Gastrocnemius medialis (tissue), 4 donors: ENCODE measurements around the gene ABHD17A.

Experiments used
- POLR2A ChIP-seq, 2 donors: fragments of 450-650 bp; IDR thresholded peaks; one replicate each; pipeline ENCODE4 v1.6.1; 2017; ENCODE audit warnings: antibody characterized with exemption in 2 of 2, mild to moderate bottlenecking in 2 of 2, moderate library complexity in 2 of 2
- TF ChIP-seq, protein P1 (sequence below), 5 experiments: fragments of 450-650 bp in 3 of 5; fragments of 200-600 bp in 2 of 5; sonication (generic) in 2 of 5; IDR thresholded peaks in 4 of 5; conservative IDR thresholded peaks in 1 of 5; 1 replicate in 4 of 5; 2 replicates in 1 of 5; pipeline ENCODE4 v1.5.1; 2016 to 2019; ENCODE audit warnings: antibody characterized with exemption in 5 of 5, mild to moderate bottlenecking in 3 of 5, moderate library complexity in 3 of 5

DNA sequence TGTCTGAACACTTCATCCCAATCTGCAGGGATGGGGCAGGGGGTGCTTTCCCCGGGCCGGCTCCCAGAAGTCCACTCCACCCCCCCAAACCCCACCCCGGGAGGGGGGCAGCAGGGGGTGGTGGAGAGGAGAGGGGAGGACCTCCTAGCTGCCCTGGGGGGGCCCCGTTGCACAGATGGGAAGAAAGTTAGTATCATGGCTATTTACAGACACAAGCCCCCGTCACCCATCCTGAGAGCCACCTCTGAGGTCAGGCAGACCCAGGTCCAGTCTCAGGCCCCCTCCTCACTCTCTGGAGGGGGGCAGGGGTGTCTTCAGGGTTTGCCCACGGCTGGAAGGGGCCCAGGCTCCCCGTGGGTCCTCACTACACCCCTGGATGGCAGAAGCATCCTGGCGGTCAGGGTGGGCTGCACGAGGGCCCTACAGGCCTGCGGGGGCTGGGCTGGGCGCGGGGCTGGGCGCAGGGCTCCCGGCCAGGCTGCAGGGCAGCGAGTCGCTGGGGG lies 31.2 kb downstream of the ABHD17A start:
- TF ChIP-seq, protein P1, sequence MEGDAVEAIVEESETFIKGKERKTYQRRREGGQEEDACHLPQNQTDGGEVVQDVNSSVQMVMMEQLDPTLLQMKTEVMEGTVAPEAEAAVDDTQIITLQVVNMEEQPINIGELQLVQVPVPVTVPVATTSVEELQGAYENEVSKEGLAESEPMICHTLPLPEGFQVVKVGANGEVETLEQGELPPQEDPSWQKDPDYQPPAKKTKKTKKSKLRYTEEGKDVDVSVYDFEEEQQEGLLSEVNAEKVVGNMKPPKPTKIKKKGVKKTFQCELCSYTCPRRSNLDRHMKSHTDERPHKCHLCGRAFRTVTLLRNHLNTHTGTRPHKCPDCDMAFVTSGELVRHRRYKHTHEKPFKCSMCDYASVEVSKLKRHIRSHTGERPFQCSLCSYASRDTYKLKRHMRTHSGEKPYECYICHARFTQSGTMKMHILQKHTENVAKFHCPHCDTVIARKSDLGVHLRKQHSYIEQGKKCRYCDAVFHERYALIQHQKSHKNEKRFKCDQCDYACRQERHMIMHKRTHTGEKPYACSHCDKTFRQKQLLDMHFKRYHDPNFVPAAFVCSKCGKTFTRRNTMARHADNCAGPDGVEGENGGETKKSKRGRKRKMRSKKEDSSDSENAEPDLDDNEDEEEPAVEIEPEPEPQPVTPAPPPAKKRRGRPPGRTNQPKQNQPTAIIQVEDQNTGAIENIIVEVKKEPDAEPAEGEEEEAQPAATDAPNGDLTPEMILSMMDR (IDR thresholded peaks at IDR 0.05 in 4 of 5, conservative IDR thresholded peaks at IDR 0.05 in 1 of 5), result no peak
- no peak for TF ChIP-seq POLR2A (IDR thresholded peaks at IDR 0.05)
